ENCODE measurements around the gene ZC3H7A. TPM values are rescaled to one million over a fixed set of nuclear protein-coding genes. Genes with fewer than 3 reads are reported as not detected.
A peak's percentile ranks its signal among the peaks of the same experiment; 100 is the strongest.

The ZC3H7A gene
- total and polyA plus RNA-seq, 2 of the 4 experiments (the other 2 are of a cell fraction): 22.2 to 53.9 TPM

- H2BK5ac ChIP-seq (ENCODE audit: low read depth, low read length, poor library complexity, severe bottlenecking): no peak overlapping the region
- H2BK15ac ChIP-seq (ENCODE audit: low read depth, low read length): no peak overlapping the region
- H3K18ac ChIP-seq (ENCODE audit: low read depth, low read length): no peak overlapping the region
- no TSS peak for BruUV-seq (replicated peaks)
- ChIA-PET POLR2A (ENCODE audit: unreplicated experiment) (no interaction called here), CTCF (interaction anchor here (1.5 to 2.6 kb wide), 2 partner anchors 10 to 16 kb away, joined by 3 to 9 read pairs; no protein-coding TSS in a partner anchor)
- no peaks in the 10 kb centered on the region for H3K9me3 ChIP-seq (ENCODE audit: control insufficient read depth, insufficient read depth, low read length)
- dilution Hi-C loops (cut with HindIII; ENCODE audit: low sequenced_read_pairs, unreplicated experiment) (no loop called here), in situ Hi-C loops (cut with MboI; ENCODE audit: low sequenced_read_pairs) (no loop called here), intact Hi-C loops (cut with micrococcal nuclease) (no loop called here)
- no peaks in the 10 kb centered on the region for H3K27me3 ChIP-seq (ENCODE audit: control insufficient read depth, insufficient read depth, low read length)
- peaks cover 17% of the 10 kb centered on the region for H3K4me1 ChIP-seq (ENCODE audit: control insufficient read depth, insufficient read depth, low read length)
- no peak overlapping the region for H3K9ac ChIP-seq (ENCODE audit: low read depth, low read length)
- H4K20me1 ChIP-seq (ENCODE audit: insufficient read depth, low read length): peaks cover 68% of the 10 kb centered on the region
- H3K4me2 ChIP-seq (ENCODE audit: low read depth, low read length): no peak overlapping the region; the same call in 1 of the 2 replicates
- H3K36me3 ChIP-seq (ENCODE audit: control insufficient read depth, insufficient read depth, low read length): peaks cover 5% of the 10 kb centered on the region
- H2BK120ac ChIP-seq (ENCODE audit: low read depth, low read length): no peak overlapping the region
- 0 out of 2 replicates have a peak overlapping the region, but pooled peaks have one; percentile 13 for H3K14ac ChIP-seq (replicated peaks; ENCODE audit: low read depth, low read length)
- no peak for TF ChIP-seq NFE2L2 (IDR thresholded peaks at IDR 0.05; ENCODE audit: low read depth, low read length)
- no peak overlapping the region for H2AK9ac ChIP-seq (replicated peaks; ENCODE audit: low read depth, low read length, poor library complexity)
- H4K5ac ChIP-seq (ENCODE audit: low read depth, low read length): no peak overlapping the region
- peaks cover 22% of the 10 kb centered on the region for H3K9me1 ChIP-seq (ENCODE audit: insufficient read depth, low read length)
- ATAC-seq (ENCODE audit: low read depth) (no peak), DNase-seq (no peak)
- H2AFZ ChIP-seq (replicated peaks; ENCODE audit: low read length, poor library complexity): no peak overlapping the region
- H4K8ac ChIP-seq (ENCODE audit: low read depth in 2 of 2, low read length in 2 of 2): no peak overlapping the region
- H2BK20ac ChIP-seq (ENCODE audit: low read depth, low read length): no peak overlapping the region
- peak overlapping the region; percentile 30; the same call in 1 of the 2 replicates for H3K23ac ChIP-seq (ENCODE audit: low read depth, low read length)
- no peak overlapping the region for H4K91ac ChIP-seq (ENCODE audit: insufficient read depth, low read depth, low read length)
- H3K79me1 ChIP-seq (ENCODE audit: low read depth in 1 of 2, low read length in 2 of 2): peaks cover 3 to 69% of the 10 kb centered on the region in 2 experiments; a peak in 3 of 4 replicates
- H3K4me3 ChIP-seq (ENCODE audit: insufficient read depth, low read depth, low read length): no peak overlapping the region
- peak overlapping the region; percentile 8; the same call in 1 of the 2 replicates for H3K27ac ChIP-seq (ENCODE audit: insufficient read depth, low read length)
- WGBS, 2 experiments (ENCODE audit: extremely low coverage in 2 of 2, insufficient read length in 1 of 2): 90% methylated on average over 6 of the region's 8 CpGs; no CpG with 5 or more reads in 1 of the 2 experiments
- H3K56ac ChIP-seq (ENCODE audit: extremely low read depth, insufficient read depth, low read length): no peak overlapping the region
- H2AK5ac ChIP-seq (ENCODE audit: low read depth, low read length): no peak overlapping the region
- no peak overlapping the region for H3K4ac ChIP-seq (ENCODE audit: low read depth, low read length)
Observed at GRCh38 chr16:11791144-11791828, 5.8 kb downstream of the ZC3H7A start.

Measured in IMR-90 (cell line).